ENCODE results near the gene ADGRL1. TPM values are rescaled to one million over a fixed set of nuclear protein-coding genes. Genes with fewer than 3 reads are reported as not detected.
"Not testable (repeated sequence)": the region's sequence is repeated elsewhere in the genome, so short reads cannot be mapped to it uniquely, and the experiment has no call there.

Gene ADGRL1
- 32.1 to 33.0 TPM (median 32.2 TPM) in 3 replicates for total RNA-seq
- long read RNA-seq, partial matches to known transcripts, result 1 of 10 reads
- long read RNA-seq, other reads (novel, unspliced or antisense), result 9 of 10 reads

DNA sequence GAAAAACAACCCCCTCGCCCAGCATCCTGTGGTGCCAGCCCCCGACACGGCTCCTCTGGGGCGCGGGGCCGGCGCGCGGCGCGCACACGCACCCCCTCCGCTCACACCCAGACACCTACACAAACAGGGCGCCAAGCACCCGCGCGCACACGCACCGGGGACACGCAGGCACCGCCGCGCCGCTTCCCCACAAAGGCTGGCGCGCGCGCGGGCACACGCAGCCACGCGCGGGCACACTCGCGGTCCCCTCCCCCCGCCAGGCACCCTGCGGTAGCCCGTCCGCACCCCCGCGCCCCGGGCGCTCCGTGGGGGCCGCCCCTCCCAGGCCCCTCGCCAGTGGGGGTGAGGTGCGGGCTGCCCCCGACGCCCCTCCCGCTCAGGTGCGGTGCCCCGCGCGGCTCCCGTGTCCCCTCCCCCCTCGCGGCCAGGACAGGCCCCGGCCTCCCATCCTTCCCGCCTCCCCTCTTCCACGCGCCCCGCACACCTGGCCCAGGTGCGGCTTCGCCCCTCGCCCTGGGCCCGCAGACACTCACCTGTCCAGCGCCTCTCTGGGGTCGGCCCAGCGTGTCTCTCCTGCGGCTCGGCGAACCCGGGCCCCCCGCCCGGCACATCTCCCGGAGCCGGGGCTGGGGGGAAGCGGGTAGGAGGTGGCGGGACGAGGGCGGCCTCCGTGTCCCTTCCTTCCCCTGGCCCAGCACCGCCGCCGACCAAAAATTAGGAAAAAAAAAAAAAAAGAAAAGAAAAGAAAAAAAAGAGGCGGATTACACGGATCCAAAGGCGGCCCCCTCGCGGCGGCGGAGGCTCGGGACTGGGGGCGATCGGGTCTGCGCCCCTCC lies at the start of gene ADGRL1:
ADGRL1 (minus strand) TSS at position 718 of the 836 bp plus-strand sequence. CDS start 22,567 bp downstream, outside the sequence.
- H3K36me3 Mint-ChIP-seq (ENCODE audit: low read depth); DNase-seq (ENCODE audit: low spot score); H3K9me3 Mint-ChIP-seq (ENCODE audit: low read depth); H3K27me3 Mint-ChIP-seq (ENCODE audit: low read depth): not testable (repeated sequence)
- Mint-ChIP-seq H3K4me3 (ENCODE audit: unreplicated experiment) (peak within 1 kb of the TSS; percentile 86), H3K4me1 (ENCODE audit: low read depth) (peaks cover 20% of the 10 kb centered on the region), H3K27ac (ENCODE audit: unreplicated experiment) (peak within 1 kb of the TSS; percentile 90)
- peak; percentile 29 for TF ChIP-seq CTCF (IDR thresholded peaks at IDR 0.05)

DNA sequence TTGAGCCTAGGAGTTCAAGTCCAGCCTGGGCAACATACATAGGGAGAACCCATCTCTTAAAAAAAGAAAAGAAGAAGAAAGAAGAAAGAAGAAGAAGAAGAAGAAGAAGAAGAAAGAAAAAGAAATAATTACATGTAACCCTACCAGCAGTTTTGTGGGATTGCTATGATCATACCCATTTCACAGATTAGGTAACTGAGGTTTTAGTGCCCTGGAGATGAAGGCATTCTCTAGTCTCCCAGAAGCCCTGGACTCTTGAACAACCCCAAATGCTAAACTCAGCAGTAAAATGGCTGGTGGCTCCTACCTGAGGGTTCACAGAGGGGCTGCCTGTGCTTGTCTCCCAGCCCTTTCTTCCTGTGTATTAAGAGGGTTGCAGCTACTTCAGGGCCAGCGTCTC lies 49.3 kb upstream of the ADGRL1 start:
- not testable (repeated sequence) for H3K9me3 Mint-ChIP-seq (ENCODE audit: low read depth); H3K36me3 Mint-ChIP-seq (ENCODE audit: low read depth); H3K27me3 Mint-ChIP-seq (ENCODE audit: low read depth); H3K27ac Mint-ChIP-seq (ENCODE audit: unreplicated experiment); H3K4me3 Mint-ChIP-seq (ENCODE audit: unreplicated experiment); DNase-seq (ENCODE audit: low spot score); H3K4me1 Mint-ChIP-seq (ENCODE audit: low read depth)

DNA sequence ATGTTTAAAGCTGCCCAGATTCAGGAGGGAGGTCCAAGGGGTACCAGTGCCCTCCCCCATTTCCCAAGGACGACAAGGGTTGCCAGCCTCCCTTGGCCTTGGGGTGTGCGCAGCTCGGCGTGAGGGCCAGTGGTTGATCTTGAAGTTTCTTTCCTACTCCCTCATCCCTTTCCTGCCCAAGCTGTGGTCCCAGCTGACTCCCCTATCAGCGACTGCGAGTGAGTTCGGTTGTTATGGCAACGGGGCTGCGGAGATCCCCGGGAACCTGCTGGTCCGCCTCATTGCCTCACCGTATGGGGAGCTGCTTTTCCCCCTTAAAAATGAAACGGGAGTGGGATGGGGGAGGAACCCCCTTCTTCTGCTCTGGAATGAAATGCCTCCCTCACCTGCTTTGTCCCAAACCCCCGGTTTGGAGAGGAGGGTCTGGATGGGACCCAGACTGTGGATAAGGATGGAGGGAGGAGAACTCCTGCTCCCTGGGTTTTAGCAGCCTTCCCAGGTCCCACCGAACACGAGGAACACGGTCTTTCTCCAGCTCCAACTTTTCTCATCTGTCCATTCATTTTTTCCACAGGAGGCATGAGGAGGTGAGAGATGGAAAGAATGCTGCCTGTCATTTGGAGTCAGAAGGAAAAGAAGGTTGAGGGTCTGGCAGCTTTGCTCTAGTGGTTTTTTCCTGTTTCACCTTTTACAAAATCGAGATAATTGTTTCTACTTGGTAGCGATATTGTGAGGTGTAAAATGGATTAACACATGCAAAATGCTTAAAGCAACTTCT lies 48.0 kb upstream of the ADGRL1 start:
- H3K27ac Mint-ChIP-seq (ENCODE audit: unreplicated experiment); H3K4me3 Mint-ChIP-seq (ENCODE audit: unreplicated experiment); H3K9me3 Mint-ChIP-seq (ENCODE audit: low read depth); H3K27me3 Mint-ChIP-seq (ENCODE audit: low read depth); H3K36me3 Mint-ChIP-seq (ENCODE audit: low read depth); H3K4me1 Mint-ChIP-seq (ENCODE audit: low read depth); DNase-seq (ENCODE audit: low spot score): not testable (repeated sequence)

- H3K27me3 Mint-ChIP-seq (ENCODE audit: low read depth); H3K9me3 Mint-ChIP-seq (ENCODE audit: low read depth); DNase-seq (ENCODE audit: low spot score); H3K27ac Mint-ChIP-seq (ENCODE audit: unreplicated experiment); H3K36me3 Mint-ChIP-seq (ENCODE audit: low read depth); H3K4me3 Mint-ChIP-seq (ENCODE audit: unreplicated experiment): not testable (repeated sequence)
- peaks cover 12% of the 10 kb centered on the region for H3K4me1 Mint-ChIP-seq (ENCODE audit: low read depth)
Measured at GRCh38 chr19:14252136-14252535, 46.2 kb upstream of the ADGRL1 start.

- no peak overlapping the region for H3K27ac Mint-ChIP-seq (ENCODE audit: unreplicated experiment)
- no peaks in the 10 kb centered on the region for H3K36me3 Mint-ChIP-seq (ENCODE audit: low read depth)
- DNase-seq (ENCODE audit: low spot score), result no peak
- no peaks in the 10 kb centered on the region for H3K27me3 Mint-ChIP-seq (ENCODE audit: low read depth)
- TF ChIP-seq CTCF (IDR thresholded peaks at IDR 0.05), result no peak
- H3K4me3 Mint-ChIP-seq (ENCODE audit: unreplicated experiment), result no peak overlapping the region
- H3K4me1 Mint-ChIP-seq (ENCODE audit: low read depth), result peaks cover 12% of the 10 kb centered on the region
- no peaks in the 10 kb centered on the region for H3K9me3 Mint-ChIP-seq (ENCODE audit: low read depth)
Measured at GRCh38 chr19:14250870-14251269, 44.9 kb upstream of the ADGRL1 start.

DNA sequence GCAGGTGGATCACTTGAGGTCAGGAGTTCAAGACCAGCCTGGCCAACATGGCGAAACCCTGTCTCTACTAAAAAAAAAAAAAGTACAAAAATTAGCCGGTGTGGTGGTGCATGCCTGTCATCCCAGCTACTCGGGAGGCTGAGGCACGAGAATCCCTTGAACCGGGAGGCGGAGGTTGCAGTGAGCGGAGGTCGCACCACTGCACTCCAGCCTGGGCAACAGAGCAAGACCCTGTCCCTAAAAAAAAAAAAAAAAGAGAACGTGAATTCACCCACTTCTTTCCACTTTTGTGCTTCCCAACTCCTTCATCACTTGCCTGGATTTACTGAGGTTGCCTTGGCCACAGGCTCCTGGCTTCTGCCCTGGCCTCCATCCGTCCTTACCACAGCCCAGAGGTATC lies 44.3 kb upstream of the ADGRL1 start:
- not testable (repeated sequence) for H3K9me3 Mint-ChIP-seq (ENCODE audit: low read depth); H3K36me3 Mint-ChIP-seq (ENCODE audit: low read depth); H3K4me3 Mint-ChIP-seq (ENCODE audit: unreplicated experiment); H3K27me3 Mint-ChIP-seq (ENCODE audit: low read depth); DNase-seq (ENCODE audit: low spot score); H3K27ac Mint-ChIP-seq (ENCODE audit: unreplicated experiment)
- peaks cover 12% of the 10 kb centered on the region for H3K4me1 Mint-ChIP-seq (ENCODE audit: low read depth)

- H3K4me1 Mint-ChIP-seq (ENCODE audit: low read depth), result peaks cover 12% of the 10 kb centered on the region
- not testable (repeated sequence) for H3K36me3 Mint-ChIP-seq (ENCODE audit: low read depth); H3K9me3 Mint-ChIP-seq (ENCODE audit: low read depth); H3K4me3 Mint-ChIP-seq (ENCODE audit: unreplicated experiment); DNase-seq (ENCODE audit: low spot score); H3K27me3 Mint-ChIP-seq (ENCODE audit: low read depth); H3K27ac Mint-ChIP-seq (ENCODE audit: unreplicated experiment)
Measured at GRCh38 chr19:14249891-14250290, 43.9 kb upstream of the ADGRL1 start.

- H3K4me3 Mint-ChIP-seq (ENCODE audit: unreplicated experiment), result peak overlapping the region; percentile 64
- not testable (repeated sequence) for H3K9me3 Mint-ChIP-seq (ENCODE audit: low read depth); DNase-seq (ENCODE audit: low spot score); H3K36me3 Mint-ChIP-seq (ENCODE audit: low read depth); H3K27me3 Mint-ChIP-seq (ENCODE audit: low read depth)
- H3K27ac Mint-ChIP-seq (ENCODE audit: unreplicated experiment), result peak overlapping the region; percentile 36
- H3K4me1 Mint-ChIP-seq (ENCODE audit: low read depth), result peaks cover 12% of the 10 kb centered on the region
Measured at GRCh38 chr19:14249012-14249754, 43.2 kb upstream of the ADGRL1 start.

Measured in chondrocyte (in vitro differentiated cells).